Endothelial cell of umbilical vein (primary cell): ENCODE data around the gene ALPL. TPM values are rescaled to one million over a fixed set of nuclear protein-coding genes. Genes with fewer than 3 reads are reported as not detected.

Experiments
- BruUV-seq: library from RNA; stranded (reverse); fragments of 400-500 nt; replicated peaks from 2 replicates; lab custom pipeline; 2021; lab: Mats Ljungman, UMichigan
- CTCF ChIA-PET: fragments of 300-600, 350-600 bp; sonication (Branson Sonifier 250); formaldehyde crosslinking; loops from one replicate; lab custom pipeline; 2021; ENCODE audit warnings: antibody characterized with exemption, inconsistent platforms; lab: Charles Lee
- POLR2A ChIA-PET: fragments of 300-600, 350-600 bp; sonication (Branson Sonifier 250); formaldehyde crosslinking; loops from one replicate; lab custom pipeline; 2021; ENCODE audit warnings: antibody characterized with exemption, inconsistent platforms; lab: Charles Lee
- DNase-seq: peaks from one replicate; pipeline ENCODE4 v3.0.0-alpha.2; 2011; ENCODE audit warnings: low read depth, low spot score
- FAIRE-seq: peaks from 2 replicates; lab custom pipeline; 2011; peaks lifted over from hg19 to GRCh38; lab: Jason Lieb, UNC
- H2AFZ ChIP-seq: 2 replicates; pipeline ENCODE4 v1.6.0; 2012; ENCODE audit warnings: low read depth, low read length, control low read depth, inconsistent platforms
- H3K27ac ChIP-seq: 2 replicates; pipeline ENCODE4 v1.5.1; 2011; ENCODE audit warnings: low read depth, mild to moderate bottlenecking, control low read depth, low read length, moderate library complexity; ENCODE audit not compliant: insufficient read depth
- H3K27me3 ChIP-seq, 2 experiments: 2 replicates each; pipeline versions ENCODE4 v1.6.0 to v1.6.1; 2011; ENCODE audit warnings: low read length in 2 of 2, mixed read lengths in 1 of 2; ENCODE audit not compliant: control insufficient read depth in 2 of 2, insufficient read depth in 2 of 2
- H3K36me3 ChIP-seq, 2 experiments: 2 replicates in 1 of 2; 3 replicates in 1 of 2; pipeline ENCODE4 v1.5.1; 2011; ENCODE audit warnings: low read length in 2 of 2, mild to moderate bottlenecking in 1 of 2, moderate library complexity in 1 of 2; ENCODE audit not compliant: control insufficient read depth in 2 of 2, insufficient read depth in 2 of 2; ENCODE audit errors: extremely low read depth in 1 of 2
- H3K4me1 ChIP-seq: 3 replicates; pipeline ENCODE4 v1.5.1; 2011; ENCODE audit warnings: mild to moderate bottlenecking, low read length; ENCODE audit not compliant: control insufficient read depth, insufficient read depth; ENCODE audit errors: extremely low read depth
- H3K4me2 ChIP-seq: 2 replicates; pipeline ENCODE4 v1.6.1; 2011; ENCODE audit warnings: low read length, control low read depth, mixed read lengths; ENCODE audit not compliant: insufficient read depth
- H3K4me3 ChIP-seq, 3 experiments: fragments of 200-600 bp in 1 of 3; sonication (generic), shearing (Covaris generic) in 1 of 3; replicated peaks in 1 of 3; 2 replicates each; pipeline ENCODE4 v1.5.1; 2011 to 2016; ENCODE audit warnings: control low read depth in 3 of 3, low read length in 3 of 3, mild to moderate bottlenecking in 2 of 3, inconsistent platforms in 1 of 3, low read depth in 1 of 3, moderate library complexity in 1 of 3; ENCODE audit not compliant: insufficient read depth in 1 of 3
- H3K79me2 ChIP-seq: 2 replicates; pipeline ENCODE4 v1.6.0; 2012; ENCODE audit warnings: low read length, inconsistent platforms; ENCODE audit not compliant: control insufficient read depth, insufficient read depth
- H3K9ac ChIP-seq: replicated peaks from 2 replicates; pipeline ENCODE3; 2011; ENCODE audit warnings: low read length, control low read depth; ENCODE audit not compliant: insufficient read depth; ENCODE audit errors: extremely low read depth
- H3K9me1 ChIP-seq: replicated peaks from 3 replicates; pipeline ENCODE4 v1.6.0; 2011; ENCODE audit warnings: mild to moderate bottlenecking, low read length; ENCODE audit not compliant: control insufficient read depth, insufficient read depth; ENCODE audit errors: extremely low read depth
- H3K9me3 ChIP-seq: replicated peaks from 2 replicates; pipeline ENCODE4 v1.5.1; 2012; ENCODE audit warnings: low read length, inconsistent platforms; ENCODE audit not compliant: control insufficient read depth, insufficient read depth
- H4K20me1 ChIP-seq: replicated peaks from 2 replicates; pipeline ENCODE3; 2011; ENCODE audit warnings: mild to moderate bottlenecking, low read length; ENCODE audit not compliant: control insufficient read depth, insufficient read depth; ENCODE audit errors: extremely low read depth
- CTCF ChIP-seq, 2 donors: IDR thresholded peaks; 1 replicate in 1 of 2; 2 replicates in 1 of 2; pipeline ENCODE4 v1.5.1; 2011; ENCODE audit warnings: low read length in 2 of 2, mild to moderate bottlenecking in 2 of 2, moderate library complexity in 2 of 2, control low read depth in 1 of 2, inconsistent platforms in 1 of 2, low read depth in 1 of 2; ENCODE audit not compliant: insufficient read depth in 1 of 2; ENCODE audit errors: extremely low read depth in 1 of 2
- EZH2 ChIP-seq: IDR thresholded peaks from 2 replicates; pipeline ENCODE4 v1.6.1; 2012; ENCODE audit warnings: borderline replicate concordance, low read depth, mild to moderate bottlenecking, moderate library complexity, low read length, inconsistent platforms; ENCODE audit not compliant: severe bottlenecking
- FOS ChIP-seq: IDR thresholded peaks from 2 replicates; pipeline ENCODE4 v1.6.1; 2011; ENCODE audit warnings: mild to moderate bottlenecking, low read length, moderate library complexity, borderline replicate concordance; ENCODE audit not compliant: insufficient read depth
- GATA2 ChIP-seq: IDR thresholded peaks from 2 replicates; pipeline ENCODE4 v1.7.0; 2011; ENCODE audit warnings: low read depth, mild to moderate bottlenecking, moderate library complexity, mixed read lengths, low read length; ENCODE audit not compliant: insufficient read length, insufficient read depth
- JUN ChIP-seq: IDR thresholded peaks from 2 replicates; pipeline ENCODE4 v1.6.1; 2011; ENCODE audit warnings: borderline replicate concordance, low read depth; ENCODE audit not compliant: insufficient read length, insufficient read depth
- MAX ChIP-seq: IDR thresholded peaks from 2 replicates; pipeline ENCODE4 v1.6.1; 2011; ENCODE audit not compliant: insufficient read depth, insufficient read length
- MYC ChIP-seq: IDR thresholded peaks from one replicate; pipeline ENCODE4 v1.6.1; 2011; ENCODE audit warnings: mild to moderate bottlenecking, low read depth, low read length
- POLR2A ChIP-seq: IDR thresholded peaks from 2 replicates; pipeline ENCODE4 v1.6.1; 2012; ENCODE audit warnings: low read depth, mild to moderate bottlenecking, control low read depth, low read length
- POLR2AphosphoS5 ChIP-seq: IDR thresholded peaks from 2 replicates; pipeline ENCODE4 v1.6.1; 2012; ENCODE audit warnings: low read depth, mild to moderate bottlenecking, control low read depth, low read length, moderate library complexity; ENCODE audit not compliant: insufficient read depth
- dilution Hi-C: fragments of 300-500 bp; cut with MboI; formaldehyde crosslinking; loops from one replicate; pipeline ENCODE4 v1.15.0; 2019; ENCODE audit warnings: low sequenced_read_pairs; ENCODE audit not compliant: extremely low pct_ligation_motif_present
- intact Hi-C: fragments of 100-400 bp; cut with micrococcal nuclease; formaldehyde crosslinking; loops from one replicate; pipeline ENCODE4 v1.10.0; 2022
- polyA plus RNA-seq, 4 experiments: library from polyadenylated mRNA; depleted of rRNA in 3 of 4; stranded (reverse) in 3 of 4; unstranded in 1 of 4; fragments of >200 nt; gene quantifications; 2 replicates each; pipeline versions ENCODE4 v1.2.1 to v1.2.3, GENCODE V29; 2011 to 2012; ENCODE audit warnings: missing spikeins in 1 of 4
- total RNA-seq: library from RNA; stranded (reverse); gene quantifications from 2 replicates; pipeline ENCODE4 v1.2.3, GENCODE V29; 2021

ALPL gene
- total and polyA plus RNA-seq, 2 donors (not counting 3 experiments of a cell fraction or from before 2014, with no cell fraction given) = 0.38 to 0.92 TPM

GRCh38 chr1:21594935-21595897 is 86.0 kb downstream of the ALPL start:
- Histone ChIP-seq H3K9ac (no peak overlapping the region), H3K4me3 (no peak overlapping the region), H3K4me1 (no peaks in the 10 kb centered on the region), H3K36me3 (no peaks in the 10 kb centered on the region), H3K9me1 (no peaks in the 10 kb centered on the region), H3K9me3 (no peaks in the 10 kb centered on the region), H3K27ac (no peak overlapping the region), H2AFZ (no peak overlapping the region), H4K20me1 (no peaks in the 10 kb centered on the region), H3K27me3 (peaks cover 0 to 5% of the 10 kb centered on the region in 2 experiments), H3K79me2 (no peaks in the 10 kb centered on the region), H3K4me2 (no peak overlapping the region)
- FAIRE-seq (peak; percentile 78), DNase-seq (peak; percentile 49)
- BruUV-seq = no TSS peak
- POLR2A ChIA-PET = no interaction called here
- CTCF ChIA-PET = interaction anchor here (0.8 to 3.3 kb wide), 20 partner anchors 15 to 821 kb away, joined by 3 to 71 read pairs (median 3); partner anchors contain the start of gene ALPL
- TF ChIP-seq FOS (no peak), CTCF (IDR thresholded peaks at IDR 0.05; ENCODE audit: extremely low read depth in 1 of 2, insufficient read depth in 1 of 2, low read depth in 1 of 2, low read length in 2 of 2) (peak; percentile 67 to 82)
- intact Hi-C loops = loop anchor here (1.0 to 2.0 kb wide), 3 partner anchors 64 to 225 kb away; partner anchors contain the start of gene ALPL
- dilution Hi-C loops = no loop called here

- no TSS peak for BruUV-seq
- DNase-seq (no peak), FAIRE-seq (no peak)
- H3K27me3 ChIP-seq = peaks cover 0 to 3% of the 10 kb centered on the region in 2 experiments
- no peak overlapping the region for H3K27ac ChIP-seq
- H2AFZ ChIP-seq = no peak overlapping the region
- no peaks in the 10 kb centered on the region for H3K4me1 ChIP-seq
- H3K9me3 ChIP-seq = no peaks in the 10 kb centered on the region
- ChIA-PET CTCF (interaction anchor here (0.8 to 3.3 kb wide), 13 partner anchors 49 to 348 kb away, joined by 3 to 71 read pairs (median 3); partner anchors contain the start of gene ALPL), POLR2A (no interaction called here)
- intact Hi-C loops (no loop called here), dilution Hi-C loops (no loop called here)
- no peaks in the 10 kb centered on the region for H3K9me1 ChIP-seq
- no peak overlapping the region for H3K4me2 ChIP-seq
- no peaks in the 10 kb centered on the region for H3K36me3 ChIP-seq
- no peak overlapping the region for H3K9ac ChIP-seq
- no peaks in the 10 kb centered on the region for H3K79me2 ChIP-seq
- H3K4me3 ChIP-seq = no peak overlapping the region
- no peaks in the 10 kb centered on the region for H4K20me1 ChIP-seq
- TF ChIP-seq CTCF (IDR thresholded peaks at IDR 0.05; ENCODE audit: extremely low read depth in 1 of 2, insufficient read depth in 1 of 2, low read depth in 1 of 2, low read length in 2 of 2) = no peak
- TF ChIP-seq MYC = no peak
- no peak for TF ChIP-seq POLR2A
- TF ChIP-seq JUN = no peak
- TF ChIP-seq EZH2 = no peak
- TF ChIP-seq FOS = no peak
- TF ChIP-seq POLR2AphosphoS5 = no peak
- no peak for TF ChIP-seq MAX
- TF ChIP-seq GATA2 = no peak
These were observed 87.0 kb downstream of the ALPL start for GRCh38 chr1:21596174-21596573.
